SK-N-SH treated with all-trans-retinoic acid at 6 μM for 48 hours (cell line): ENCODE data around the gene CACNA2D3.

ENCODE experiments used
- ARNTL ChIP-seq: fragments of 450-650 bp; formaldehyde crosslinking; IDR thresholded peaks from 2 replicates; pipeline ENCODE4 v1.5.0; 2020; ENCODE audit warnings: low read depth, mild to moderate bottlenecking, moderate library complexity, borderline replicate concordance
- BACH2 ChIP-seq: fragments of 250-450 bp; sonication (Bioruptor Pico); IDR thresholded peaks from 2 replicates; pipeline ENCODE4 v1.9.0; 2021; ENCODE audit warnings: mild to moderate bottlenecking, borderline replicate concordance
- CREB5 ChIP-seq: fragments of 250-450 bp; sonication (Bioruptor Pico); IDR thresholded peaks from 2 replicates; pipeline ENCODE4 v1.5.1; 2020; ENCODE audit warnings: low read depth, mild to moderate bottlenecking, moderate library complexity
- CSDC2 ChIP-seq: fragments of 250-450 bp; sonication (Bioruptor Pico); IDR thresholded peaks from 2 replicates; pipeline ENCODE4 v1.5.0; 2020; ENCODE audit warnings: mild to moderate bottlenecking, moderate library complexity
- CSRNP3 ChIP-seq: fragments of 250-450 bp; sonication (Bioruptor Pico); IDR thresholded peaks from 2 replicates; pipeline ENCODE4 v1.5.1; 2021; ENCODE audit warnings: mild to moderate bottlenecking, moderate library complexity
- GLIS3 ChIP-seq: fragments of 250-450 bp; sonication (Bioruptor Pico); IDR thresholded peaks from 2 replicates; pipeline ENCODE4 v1.5.0; 2020; ENCODE audit warnings: mild to moderate bottlenecking, moderate library complexity
- OSR1 ChIP-seq: fragments of 250-450 bp; sonication (Bioruptor Pico); IDR thresholded peaks from 2 replicates; pipeline ENCODE4 v1.8.0; 2022; ENCODE audit warnings: moderate library complexity, mild to moderate bottlenecking, inconsistent platforms
- PATZ1 ChIP-seq: fragments of 250-450 bp; sonication (Bioruptor Pico); IDR thresholded peaks from 2 replicates; pipeline ENCODE4 v1.8.0; 2020; ENCODE audit warnings: mild to moderate bottlenecking, moderate library complexity, borderline replicate concordance
- ZC3H10 ChIP-seq: fragments of 250-450 bp; sonication (Bioruptor Pico); IDR thresholded peaks from 2 replicates; pipeline ENCODE4 v1.5.1; 2021; ENCODE audit warnings: mild to moderate bottlenecking, moderate library complexity
- ZFP30 ChIP-seq: fragments of 450-650 bp; formaldehyde crosslinking; IDR thresholded peaks from 2 replicates; pipeline ENCODE4 v1.5.0; 2022; ENCODE audit warnings: mild to moderate bottlenecking, moderate library complexity
- ZNF565 ChIP-seq: fragments of 450-650 bp; formaldehyde crosslinking; conservative IDR thresholded peaks from 2 replicates; pipeline ENCODE4 v1.5.0; 2020; ENCODE audit warnings: low read depth, mild to moderate bottlenecking, moderate library complexity
- ZNF8 ChIP-seq: fragments of 450-650 bp; formaldehyde crosslinking; IDR thresholded peaks from 2 replicates; pipeline ENCODE4 v1.5.0; 2020; ENCODE audit warnings: mild to moderate bottlenecking, moderate library complexity

GRCh38 chr3:54517424-54517823 is 395.1 kb downstream of the CACNA2D3 start:
- TF ChIP-seq CSDC2 (no peak), CREB5 (CRISPR knock-in tag) (no peak), OSR1 (CRISPR knock-in tag) (no peak), ZNF565 (CRISPR knock-in tag) (no peak), GLIS3 (CRISPR knock-in tag) (no peak), ZFP30 (CRISPR knock-in tag) (no peak), ZNF8 (CRISPR knock-in tag) (no peak), ARNTL (no peak), BACH2 (CRISPR knock-in tag) (no peak), ZC3H10 (CRISPR knock-in tag) (no peak), PATZ1 (no peak), CSRNP3 (CRISPR knock-in tag) (no peak)
